HepG2 (cell line): ENCODE measurements around the gene DDX17. TPM values are rescaled to one million over a fixed set of nuclear protein-coding genes. Genes with fewer than 3 reads are reported as not detected.
A peak's percentile ranks its signal among the peaks of the same experiment; 100 is the strongest.

ENCODE experiments used
- BCL3 ChIP-seq: sonication (generic); formaldehyde crosslinking; IDR thresholded peaks from 2 replicates; pipeline ENCODE4 v1.5.1; 2020; ENCODE audit warnings: mild to moderate bottlenecking, missing genetic modification reagents, moderate library complexity
- HES4 ChIP-seq: sonication (generic); formaldehyde crosslinking; IDR thresholded peaks from 2 replicates; pipeline ENCODE4 v1.9.0; 2021; ENCODE audit warnings: mild to moderate bottlenecking, missing genetic modification reagents, borderline replicate concordance
- HNF4G ChIP-seq, 2 experiments: sonication (generic) in 1 of 2; formaldehyde crosslinking in 1 of 2; IDR thresholded peaks; 2 replicates each; pipeline versions ENCODE4 v1.4.0 to v1.6.1; 2011 to 2020; ENCODE audit warnings: borderline replicate concordance in 2 of 2, low read depth in 2 of 2, mild to moderate bottlenecking in 2 of 2, low read length in 1 of 2, missing genetic modification reagents in 1 of 2, moderate library complexity in 1 of 2
- MXD1 ChIP-seq: sonication (generic); formaldehyde crosslinking; IDR thresholded peaks from 2 replicates; pipeline ENCODE4 v1.4.0; 2020; ENCODE audit warnings: mild to moderate bottlenecking, missing genetic modification reagents
- NCOR1 ChIP-seq: fragments of 200-600 bp; sonication (generic); IDR thresholded peaks from 2 replicates; pipeline ENCODE4 v1.7.0; 2017; ENCODE audit warnings: antibody characterized with exemption, low read length, borderline replicate concordance
- NFE2 ChIP-seq: sonication (generic); formaldehyde crosslinking; IDR thresholded peaks from 2 replicates; pipeline ENCODE4 v1.4.0; 2020; ENCODE audit warnings: missing genetic modification reagents
- NRL ChIP-seq: sonication (generic); formaldehyde crosslinking; IDR thresholded peaks from 2 replicates; pipeline ENCODE4 v1.5.0; 2020; ENCODE audit warnings: missing genetic modification reagents, mild to moderate bottlenecking, moderate library complexity, borderline replicate concordance
- POGZ ChIP-seq: sonication (generic); formaldehyde crosslinking; IDR thresholded peaks from 2 replicates; pipeline ENCODE4 v1.4.0; 2020; ENCODE audit warnings: mild to moderate bottlenecking, missing genetic modification reagents
- POLR2AphosphoS2 ChIP-seq: IDR thresholded peaks from 2 replicates; pipeline ENCODE4 v1.6.1; 2011; ENCODE audit warnings: low read depth, low read length, improper control_type of control experiment
- RBFOX2 ChIP-seq: fragments of 200-400 bp; formaldehyde crosslinking; IDR thresholded peaks from 2 replicates; pipeline ENCODE4 v1.6.1; 2017; ENCODE audit warnings: low read depth, mild to moderate bottlenecking, low read length
- ZBTB20 ChIP-seq: sonication (generic); formaldehyde crosslinking; IDR thresholded peaks from 2 replicates; pipeline ENCODE4 v1.8.1; 2023; ENCODE audit warnings: missing genetic modification reagents, low read depth, mild to moderate bottlenecking, borderline replicate concordance
- ZNF343 ChIP-seq: sonication (generic); formaldehyde crosslinking; IDR thresholded peaks from 2 replicates; pipeline ENCODE4 v1.4.0; 2020; ENCODE audit warnings: mild to moderate bottlenecking, missing genetic modification reagents
- ZNF776 ChIP-seq: sonication (generic); formaldehyde crosslinking; IDR thresholded peaks from 2 replicates; pipeline ENCODE4 v1.4.0; 2020; ENCODE audit warnings: mild to moderate bottlenecking, missing genetic modification reagents
- polyA plus RNA-seq, 8 experiments: library from polyadenylated mRNA; depleted of rRNA in 3 of 8; stranded (reverse) in 7 of 8; unstranded in 1 of 8; fragments of >200 nt; fragmentation: Illumina TruSeq in 4 of 8; extraction: Trizol in 4 of 8; gene quantifications; 2 replicates each; pipeline versions ENCODE4 v1.2.1 to v1.2.3, GENCODE V29; 2011 to 2016; ENCODE audit warnings: low read depth in 4 of 8, missing spikeins in 1 of 8, mixed read lengths in 1 of 8; ENCODE audit not compliant: insufficient read depth in 1 of 8
- total RNA-seq, 5 experiments: library from RNA; depleted of rRNA; stranded (reverse); fragments of >200 nt; fragmentation: Illumina TruSeq; extraction: Trizol; gene quantifications; 2 replicates each; pipeline ENCODE4 v1.2.3, GENCODE V29; 2016; ENCODE audit warnings: low read depth in 1 of 5
- TF ChIP-seq, protein P1 (sequence below): sonication (generic); formaldehyde crosslinking; IDR thresholded peaks from 2 replicates; pipeline ENCODE4 v1.4.0; 2020; ENCODE audit warnings: missing genetic modification reagents, mild to moderate bottlenecking, borderline replicate concordance
- TF ChIP-seq, protein P2 (sequence below): sonication (generic); formaldehyde crosslinking; IDR thresholded peaks from one replicate; pipeline ENCODE4 v1.5.1; 2020; ENCODE audit warnings: mild to moderate bottlenecking, missing genetic modification reagents; ENCODE audit errors: not compliant biosample characterization

Gene DDX17
- total and polyA plus RNA-seq, 2 of the 13 experiments (the other 11 are each of a cell fraction or from before 2014, with no cell fraction given): 238 to 344 TPM

DNA sequence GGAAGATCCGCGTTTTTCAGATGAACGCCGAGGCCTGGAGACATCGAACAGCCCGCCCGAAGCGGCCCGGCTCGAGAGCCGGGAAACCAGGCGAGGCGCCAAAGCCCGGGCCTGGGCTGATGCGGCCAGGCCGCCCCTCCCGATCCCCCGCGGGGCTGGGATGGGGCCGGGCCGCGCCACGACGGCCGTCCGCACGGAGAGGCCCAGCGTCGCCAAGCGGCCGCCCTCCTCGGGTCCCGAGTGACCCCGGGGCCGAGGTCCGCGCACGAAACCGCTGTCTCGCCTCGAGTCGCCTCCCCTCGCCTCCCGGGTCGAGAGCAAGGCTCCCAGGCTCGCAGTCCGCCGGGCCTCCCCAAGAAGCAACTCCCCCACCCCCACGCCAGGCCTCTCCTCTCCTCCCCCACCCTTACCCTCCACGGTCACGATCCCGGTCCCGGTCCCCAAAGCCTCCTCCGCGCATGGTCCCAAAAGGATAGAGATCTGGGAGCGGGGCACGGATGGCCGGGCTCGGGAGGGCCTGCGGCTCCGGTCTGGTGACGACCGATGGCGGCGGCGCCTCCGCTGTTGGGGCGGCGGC is 482 bp downstream of the DDX17 start (continued):
- no peak for TF ChIP-seq NFE2 (CRISPR knock-in tag)
- TF ChIP-seq ZNF343 (CRISPR knock-in tag): no peak
- TF ChIP-seq NCOR1: 0 out of 2 replicates have a peak, but pooled peaks have one; percentile 17
- TF ChIP-seq POLR2AphosphoS2: no peak
- TF ChIP-seq BCL3 (CRISPR knock-in tag): peak; percentile 41; the same call in 1 of the 2 replicates
- TF ChIP-seq NRL: no peak
- TF ChIP-seq, protein P1, sequence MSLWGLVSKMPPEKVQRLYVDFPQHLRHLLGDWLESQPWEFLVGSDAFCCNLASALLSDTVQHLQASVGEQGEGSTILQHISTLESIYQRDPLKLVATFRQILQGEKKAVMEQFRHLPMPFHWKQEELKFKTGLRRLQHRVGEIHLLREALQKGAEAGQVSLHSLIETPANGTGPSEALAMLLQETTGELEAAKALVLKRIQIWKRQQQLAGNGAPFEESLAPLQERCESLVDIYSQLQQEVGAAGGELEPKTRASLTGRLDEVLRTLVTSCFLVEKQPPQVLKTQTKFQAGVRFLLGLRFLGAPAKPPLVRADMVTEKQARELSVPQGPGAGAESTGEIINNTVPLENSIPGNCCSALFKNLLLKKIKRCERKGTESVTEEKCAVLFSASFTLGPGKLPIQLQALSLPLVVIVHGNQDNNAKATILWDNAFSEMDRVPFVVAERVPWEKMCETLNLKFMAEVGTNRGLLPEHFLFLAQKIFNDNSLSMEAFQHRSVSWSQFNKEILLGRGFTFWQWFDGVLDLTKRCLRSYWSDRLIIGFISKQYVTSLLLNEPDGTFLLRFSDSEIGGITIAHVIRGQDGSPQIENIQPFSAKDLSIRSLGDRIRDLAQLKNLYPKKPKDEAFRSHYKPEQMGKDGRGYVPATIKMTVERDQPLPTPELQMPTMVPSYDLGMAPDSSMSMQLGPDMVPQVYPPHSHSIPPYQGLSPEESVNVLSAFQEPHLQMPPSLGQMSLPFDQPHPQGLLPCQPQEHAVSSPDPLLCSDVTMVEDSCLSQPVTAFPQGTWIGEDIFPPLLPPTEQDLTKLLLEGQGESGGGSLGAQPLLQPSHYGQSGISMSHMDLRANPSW (CRISPR knock-in tag): no peak
- TF ChIP-seq RBFOX2: peak; percentile 83; the same call in 1 of the 2 replicates
- TF ChIP-seq POGZ (CRISPR knock-in tag): 0 out of 2 replicates have a peak, but pooled peaks have one; percentile 13
- peak; percentile 78 for TF ChIP-seq HES4 (CRISPR knock-in tag)
- TF ChIP-seq HNF4G (IDR thresholded peaks at IDR 0.05; ENCODE audit: borderline replicate concordance, low read depth, low read length): no peak
- TF ChIP-seq HNF4G (CRISPR knock-in tag; IDR thresholded peaks at IDR 0.05; ENCODE audit: borderline replicate concordance, low read depth): no peak
- peak; percentile 80; the same call in 1 of the 2 replicates for TF ChIP-seq MXD1
- no peak; the same call in 1 of the 2 replicates for TF ChIP-seq ZBTB20 (CRISPR knock-in tag)
- TF ChIP-seq, protein P2, sequence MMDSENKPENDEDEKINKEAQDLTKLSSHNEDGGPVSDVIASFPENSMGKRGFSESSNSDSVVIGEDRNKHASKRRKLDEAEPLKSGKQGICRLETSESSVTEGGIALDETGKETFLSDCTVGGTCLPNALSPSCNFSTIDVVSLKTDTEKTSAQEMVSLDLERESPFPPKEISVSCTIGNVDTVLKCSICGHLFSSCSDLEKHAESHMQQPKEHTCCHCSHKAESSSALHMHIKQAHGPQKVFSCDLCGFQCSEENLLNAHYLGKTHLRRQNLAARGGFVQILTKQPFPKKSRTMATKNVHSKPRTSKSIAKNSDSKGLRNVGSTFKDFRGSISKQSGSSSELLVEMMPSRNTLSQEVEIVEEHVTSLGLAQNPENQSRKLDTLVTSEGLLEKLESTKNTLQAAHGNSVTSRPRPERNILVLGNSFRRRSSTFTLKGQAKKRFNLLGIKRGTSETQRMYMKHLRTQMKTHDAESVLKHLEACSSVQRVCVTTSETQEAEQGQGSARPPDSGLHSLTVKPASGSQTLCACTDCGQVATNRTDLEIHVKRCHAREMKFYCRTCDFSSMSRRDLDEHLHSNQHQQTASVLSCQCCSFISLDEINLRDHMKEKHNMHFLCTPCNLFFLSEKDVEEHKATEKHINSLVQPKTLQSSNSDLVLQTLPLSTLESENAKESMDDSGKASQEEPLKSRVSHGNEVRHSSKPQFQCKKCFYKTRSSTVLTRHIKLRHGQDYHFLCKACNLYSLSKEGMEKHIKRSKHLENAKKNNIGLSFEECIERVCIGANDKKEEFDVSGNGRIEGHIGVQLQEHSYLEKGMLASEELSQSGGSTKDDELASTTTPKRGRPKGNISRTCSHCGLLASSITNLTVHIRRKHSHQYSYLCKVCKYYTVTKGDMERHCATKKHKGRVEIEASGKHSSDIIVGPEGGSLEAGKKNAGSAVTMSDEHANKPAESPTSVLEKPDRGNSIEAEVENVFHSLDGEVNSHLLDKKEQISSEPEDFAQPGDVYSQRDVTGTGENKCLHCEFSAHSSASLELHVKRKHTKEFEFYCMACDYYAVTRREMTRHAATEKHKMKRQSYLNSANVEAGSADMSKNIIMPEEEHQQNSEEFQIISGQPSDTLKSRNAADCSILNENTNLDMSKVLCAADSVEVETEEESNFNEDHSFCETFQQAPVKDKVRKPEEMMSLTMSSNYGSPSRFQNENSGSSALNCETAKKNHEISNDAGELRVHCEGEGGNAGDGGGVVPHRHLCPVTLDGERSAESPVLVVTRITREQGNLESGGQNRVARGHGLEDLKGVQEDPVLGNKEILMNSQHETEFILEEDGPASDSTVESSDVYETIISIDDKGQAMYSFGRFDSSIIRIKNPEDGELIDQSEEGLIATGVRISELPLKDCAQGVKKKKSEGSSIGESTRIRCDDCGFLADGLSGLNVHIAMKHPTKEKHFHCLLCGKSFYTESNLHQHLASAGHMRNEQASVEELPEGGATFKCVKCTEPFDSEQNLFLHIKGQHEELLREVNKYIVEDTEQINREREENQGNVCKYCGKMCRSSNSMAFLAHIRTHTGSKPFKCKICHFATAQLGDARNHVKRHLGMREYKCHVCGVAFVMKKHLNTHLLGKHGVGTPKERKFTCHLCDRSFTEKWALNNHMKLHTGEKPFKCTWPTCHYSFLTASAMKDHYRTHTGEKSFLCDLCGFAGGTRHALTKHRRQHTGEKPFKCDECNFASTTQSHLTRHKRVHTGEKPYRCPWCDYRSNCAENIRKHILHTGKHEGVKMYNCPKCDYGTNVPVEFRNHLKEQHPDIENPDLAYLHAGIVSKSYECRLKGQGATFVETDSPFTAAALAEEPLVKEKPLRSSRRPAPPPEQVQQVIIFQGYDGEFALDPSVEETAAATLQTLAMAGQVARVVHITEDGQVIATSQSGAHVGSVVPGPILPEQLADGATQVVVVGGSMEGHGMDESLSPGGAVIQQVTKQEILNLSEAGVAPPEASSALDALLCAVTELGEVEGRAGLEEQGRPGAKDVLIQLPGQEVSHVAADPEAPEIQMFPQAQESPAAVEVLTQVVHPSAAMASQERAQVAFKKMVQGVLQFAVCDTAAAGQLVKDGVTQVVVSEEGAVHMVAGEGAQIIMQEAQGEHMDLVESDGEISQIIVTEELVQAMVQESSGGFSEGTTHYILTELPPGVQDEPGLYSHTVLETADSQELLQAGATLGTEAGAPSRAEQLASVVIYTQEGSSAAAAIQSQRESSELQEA (CRISPR knock-in tag): no peak
- peak; percentile 85; the same call in 1 of the 2 replicates for TF ChIP-seq ZNF776 (CRISPR knock-in tag)
